ENCODE results near the gene ZNF397.
A peak's percentile ranks its signal among the peaks of the same experiment; 100 is the strongest.

Gene ZNF397

GRCh38 chr18:35246831-35247230, 6.0 kb downstream of the ZNF397 start:
- no peak for DNase-seq

GRCh38 chr18:35247412-35248249, 6.8 kb downstream of the ZNF397 start:
- DNase-seq: no peak

GRCh38 chr18:35248429-35248828, 7.6 kb downstream of the ZNF397 start:
- DNase-seq: no peak

- DNase-seq: no peak
Measured at GRCh38 chr18:35252466-35252865, 11.6 kb downstream of the ZNF397 start.

- no peak for DNase-seq
Measured at GRCh38 chr18:35253655-35254287, 12.9 kb downstream of the ZNF397 start.

- DNase-seq: no peak
Measured at GRCh38 chr18:35256947-35257346, 16.1 kb downstream of the ZNF397 start.

GRCh38 chr18:35264409-35264808, 23.6 kb downstream of the ZNF397 start:
- no peak for DNase-seq

- DNase-seq: peak; percentile 53
Measured at GRCh38 chr18:35267161-35267651, 26.4 kb downstream of the ZNF397 start.

- no peak for DNase-seq
Measured at GRCh38 chr18:35267809-35268208, 27.0 kb downstream of the ZNF397 start.

GRCh38 chr18:35268821-35269220, 28.0 kb downstream of the ZNF397 start:
- DNase-seq: no peak

- DNase-seq: no peak
Measured at GRCh38 chr18:35271656-35272055, 30.8 kb downstream of the ZNF397 start.

GRCh38 chr18:35276267-35276666, 35.4 kb downstream of the ZNF397 start:
- DNase-seq: no peak

GRCh38 chr18:35277633-35278032, 36.8 kb downstream of the ZNF397 start:
- no peak for DNase-seq

GRCh38 chr18:35278085-35278484, 37.3 kb downstream of the ZNF397 start:
- DNase-seq: no peak

- no peak for DNase-seq
Measured at GRCh38 chr18:35278969-35279368, 38.1 kb downstream of the ZNF397 start.

- DNase-seq: no peak
Measured at GRCh38 chr18:35282353-35282752, 41.5 kb downstream of the ZNF397 start.

- DNase-seq: no peak
Measured at GRCh38 chr18:35283923-35284794, 43.3 kb downstream of the ZNF397 start.

- DNase-seq: no peak
Measured at GRCh38 chr18:35284841-35285240, 44.0 kb downstream of the ZNF397 start.

GRCh38 chr18:35289293-35289692, 48.5 kb downstream of the ZNF397 start:
- DNase-seq: no peak

- DNase-seq: no peak
Measured at GRCh38 chr18:35289727-35290093, 48.9 kb downstream of the ZNF397 start.

GRCh38 chr18:35290094-35290735, 49.4 kb downstream of the ZNF397 start, which contains the start of gene ZSCAN30:
Gene ZSCAN30, minus strand, starts transcription at chr18:35290229. Its CDS starts 25,877 bp downstream, at chr18:35264352.
- DNase-seq: peak; percentile 93

- no peak for DNase-seq
Measured at GRCh38 chr18:35291166-35291565, 50.3 kb downstream of the ZNF397 start.

GRCh38 chr18:35296060-35296459, 55.2 kb downstream of the ZNF397 start:
- DNase-seq: no peak

All from T-helper 9 cell (primary cell).